MM.1S (cell line): ENCODE results near the gene TNIP3.

Experiments used
- EZH2 ChIP-seq: fragments of 300-600 bp; sonication (generic); optimal IDR thresholded peaks from 2 replicates; pipeline ENCODE3; 2017; ENCODE audit warnings: low read depth, mild to moderate bottlenecking, antibody characterized with exemption, low read length, mixed read lengths
- TF ChIP-seq, protein P1 (sequence below): fragments of 300-600 bp; sonication (generic); IDR thresholded peaks from 2 replicates; pipeline ENCODE4 v1.5.1; 2016; ENCODE audit warnings: antibody characterized with exemption, low read length, mixed read lengths

DNA sequence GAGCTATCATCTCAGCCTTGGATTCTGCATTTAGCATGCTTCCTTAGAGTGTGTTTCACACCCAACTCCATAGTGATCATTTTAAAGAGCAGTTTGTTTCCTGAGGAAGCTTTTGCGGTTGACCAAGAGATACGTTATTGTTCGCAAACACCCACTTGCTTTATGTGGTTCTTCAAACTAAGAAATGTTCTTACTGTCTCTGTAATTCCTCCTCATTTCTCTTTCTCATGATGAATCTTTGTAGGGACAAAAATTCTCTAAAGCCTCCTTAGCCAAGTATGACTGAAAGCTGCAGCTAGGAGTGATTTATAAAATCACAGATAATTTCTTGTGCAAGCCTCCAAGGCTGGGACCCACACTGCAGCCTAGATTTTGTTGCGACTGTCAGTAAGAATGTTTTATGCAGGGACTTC, 10.0 kb downstream of the TNIP3 start:
- no peak for TF ChIP-seq EZH2
- TF ChIP-seq, protein P1, sequence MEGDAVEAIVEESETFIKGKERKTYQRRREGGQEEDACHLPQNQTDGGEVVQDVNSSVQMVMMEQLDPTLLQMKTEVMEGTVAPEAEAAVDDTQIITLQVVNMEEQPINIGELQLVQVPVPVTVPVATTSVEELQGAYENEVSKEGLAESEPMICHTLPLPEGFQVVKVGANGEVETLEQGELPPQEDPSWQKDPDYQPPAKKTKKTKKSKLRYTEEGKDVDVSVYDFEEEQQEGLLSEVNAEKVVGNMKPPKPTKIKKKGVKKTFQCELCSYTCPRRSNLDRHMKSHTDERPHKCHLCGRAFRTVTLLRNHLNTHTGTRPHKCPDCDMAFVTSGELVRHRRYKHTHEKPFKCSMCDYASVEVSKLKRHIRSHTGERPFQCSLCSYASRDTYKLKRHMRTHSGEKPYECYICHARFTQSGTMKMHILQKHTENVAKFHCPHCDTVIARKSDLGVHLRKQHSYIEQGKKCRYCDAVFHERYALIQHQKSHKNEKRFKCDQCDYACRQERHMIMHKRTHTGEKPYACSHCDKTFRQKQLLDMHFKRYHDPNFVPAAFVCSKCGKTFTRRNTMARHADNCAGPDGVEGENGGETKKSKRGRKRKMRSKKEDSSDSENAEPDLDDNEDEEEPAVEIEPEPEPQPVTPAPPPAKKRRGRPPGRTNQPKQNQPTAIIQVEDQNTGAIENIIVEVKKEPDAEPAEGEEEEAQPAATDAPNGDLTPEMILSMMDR = no peak
